CD4-positive, alpha-beta T cell treated with Interleukin-1 beta for 1 hour (primary cell): Measurements from ENCODE around the gene EFCAB14.
"Not testable (repeated sequence)": the region's sequence is repeated elsewhere in the genome, so short reads cannot be mapped to it uniquely, and the experiment has no call there.

Source experiments
- DNase-seq, 2 donors: peaks; one replicate each; pipeline ENCODE4 v3.0.0-alpha.2; 2020 to 2022

EFCAB14 gene

GRCh38 chr1:46682064-46682463 is 36.9 kb downstream of the EFCAB14 start:
- DNase-seq, result no peak

GRCh38 chr1:46681333-46682034 is 37.4 kb downstream of the EFCAB14 start:
- no peak for DNase-seq

- DNase-seq, result no peak
Measured at GRCh38 chr1:46679789-46680573, 38.9 kb downstream of the EFCAB14 start.

- DNase-seq, result no peak
Measured at GRCh38 chr1:46677339-46677738, 41.6 kb downstream of the EFCAB14 start.

GRCh38 chr1:46676531-46676930 is 42.4 kb downstream of the EFCAB14 start:
- no peak for DNase-seq

GRCh38 chr1:46675549-46676314 is 43.2 kb downstream of the EFCAB14 start:
- peak in 1 of 2 donors; percentile 45 for DNase-seq

- DNase-seq, result no peak
Measured at GRCh38 chr1:46673749-46674182, 45.1 kb downstream of the EFCAB14 start.

- no peak for DNase-seq
Measured at GRCh38 chr1:46672696-46673095, 46.2 kb downstream of the EFCAB14 start.

- no peak for DNase-seq
Measured at GRCh38 chr1:46671554-46671953, 47.4 kb downstream of the EFCAB14 start, which contains the start of gene TEX38. Gene TEX38, plus strand, starts transcription at chr1:46671854. Its CDS starts 81 bp downstream, at chr1:46671935.

GRCh38 chr1:46670134-46670533 is 48.8 kb downstream of the EFCAB14 start:
- no peak for DNase-seq

GRCh38 chr1:46667782-46668760 is 50.8 kb downstream of the EFCAB14 start, which contains the start of gene ATPAF1:
Gene ATPAF1, minus strand, starts transcription at chr1:46668364. Its CDS starts 42 bp downstream, at chr1:46668322.
- DNase-seq, result peak; percentile 68 to 72

GRCh38 chr1:46665983-46666382 is 52.9 kb downstream of the EFCAB14 start:
- no peak for DNase-seq

- not testable (repeated sequence) for DNase-seq
Measured at GRCh38 chr1:46662919-46663318, 56.0 kb downstream of the EFCAB14 start.

- DNase-seq, result not testable (repeated sequence)
Measured at GRCh38 chr1:46660116-46660515, 58.8 kb downstream of the EFCAB14 start.

GRCh38 chr1:46659307-46659870 is 59.5 kb downstream of the EFCAB14 start:
- no peak for DNase-seq

- DNase-seq, result no peak
Measured at GRCh38 chr1:46657775-46658174, 61.1 kb downstream of the EFCAB14 start.

- DNase-seq, result no peak
Measured at GRCh38 chr1:46656643-46657042, 62.3 kb downstream of the EFCAB14 start.

GRCh38 chr1:46655848-46656247 is 63.1 kb downstream of the EFCAB14 start:
- no peak for DNase-seq

GRCh38 chr1:46654698-46655097 is 64.2 kb downstream of the EFCAB14 start:
- not testable (repeated sequence) for DNase-seq

GRCh38 chr1:46654012-46654411 is 64.9 kb downstream of the EFCAB14 start:
- no peak for DNase-seq

- DNase-seq, result no peak
Measured at GRCh38 chr1:46653405-46653958, 65.4 kb downstream of the EFCAB14 start.
